Right lobe of liver (tissue), 6 donors: ENCODE data around the gene CALHM6. TPM values are rescaled to one million over a fixed set of nuclear protein-coding genes. Genes with fewer than 3 reads are reported as not detected.

Experiments used
- ATAC-seq, 4 donors: fragments of 200-7000 bp; cut with Tn5 transposase; one replicate each; pipeline ENCODE4 v1.9.1; 2020; ENCODE audit warnings: mild to moderate bottlenecking in 4 of 4, moderate library complexity in 4 of 4
- DNase-seq, 3 donors: peaks; one replicate each; pipeline ENCODE4 v3.0.0-alpha.2; 2020
- H3K27ac ChIP-seq, 3 donors: fragments of 200-600 bp; one replicate each; pipeline ENCODE4 v1.8.0; 2022
- H3K27me3 ChIP-seq, 2 donors: fragments of 200-600 bp; one replicate each; pipeline ENCODE4 v1.8.0; 2022
- H3K36me3 ChIP-seq, 4 donors: fragments of 200-600 bp; sonication (generic) in 1 of 4; one replicate each; pipeline versions ENCODE4 v1.5.1 to v1.8.0; 2017 to 2022; ENCODE audit warnings: control low read depth in 1 of 4
- H3K4me1 ChIP-seq, 4 donors: fragments of 200-600 bp; sonication (generic) in 1 of 4; one replicate each; pipeline versions ENCODE4 v1.5.1 to v1.8.0; 2017 to 2022; ENCODE audit warnings: control low read depth in 1 of 4
- H3K4me3 ChIP-seq, 3 donors: fragments of 200-600 bp; one replicate each; pipeline ENCODE4 v1.8.0; 2022
- H3K9me3 ChIP-seq, 4 donors: fragments of 200-600 bp; sonication (generic) in 1 of 4; one replicate each; pipeline versions ENCODE4 v1.5.1 to v1.8.0; 2017 to 2022; ENCODE audit warnings: control low read depth in 1 of 4
- CTCF ChIP-seq, 4 donors: fragments of 200-600 bp in 3 of 4; fragments of 450-650 bp in 1 of 4; IDR thresholded peaks; one replicate each; pipeline versions ENCODE4 v1.5.1 to v1.8.0; 2016 to 2022; ENCODE audit warnings: antibody characterized with exemption in 4 of 4, mild to moderate bottlenecking in 2 of 4
- POLR2A ChIP-seq: fragments of 450-650 bp; IDR thresholded peaks from one replicate; pipeline ENCODE4 v1.6.1; 2017; ENCODE audit warnings: antibody characterized with exemption, mild to moderate bottlenecking
- WGBS: methylation state at CpG from one replicate; pipeline ENCODE4 v1.1.6; 2018; ENCODE audit warnings: low coverage, low lambda C conversion rate; ENCODE audit not compliant: insufficient coverage; ENCODE audit errors: missing lambda C conversion rate; 5-methylcytosine and 5-hydroxymethylcytosine counted together
- intact Hi-C, 2 donors: fragments of 100-400 bp; cut with DNase I; formaldehyde crosslinking; loops; one replicate each; pipeline versions ENCODE4 v1.11.2 to v1.14.1; 2022
- total RNA-seq, 6 experiments: library from RNA; depleted of rRNA in 2 of 6; stranded (reverse); fragments of >200 nt in 2 of 6; fragmentation: NEBNext Ultra II Directional in 3 of 6; extraction: Animal tissue kit (Norgen Biotek cat#: 25700) in 3 of 6; gene quantifications; one replicate each; pipeline versions ENCODE4 v1.1.0 to v1.2.4, GENCODE V29; 2016 to 2023
- donor health status: DM: no; HTN: yes; CAD: no.
- donor health status: DM: no; HTN: no; CAD: no.
- donor health status: DM: no; HTN: no; CAD: no.
- donor health status: DM: no; HTN: yes; CAD: no.
- donor health status: DM: no; HTN: yes; CAD: no.

The CALHM6 gene
- total RNA-seq, 6 experiments from 2014 or later, result 1.4 to 7.8 (median 3.5) TPM

- no peak for TF ChIP-seq POLR2A
- TF ChIP-seq CTCF (IDR thresholded peaks at IDR 0.05), result no peak
- Histone ChIP-seq H3K27me3 (no peaks in the 10 kb centered on the region), H3K4me3 (no peak overlapping the region), H3K4me1 (no peaks in the 10 kb centered on the region), H3K9me3 (no peaks in the 10 kb centered on the region), H3K36me3 (no peaks in the 10 kb centered on the region), H3K27ac (no peak overlapping the region)
- ATAC-seq (peak; percentile 51 to 78 (median 56)), DNase-seq (no peak)
- intact Hi-C loops, result no loop called here
- 56% methylated on average over 5 of the region's 5 CpGs for WGBS
These were observed 15.0 kb downstream of the CALHM6 start for GRCh38 chr6:116476002-116476678.

- Histone ChIP-seq H3K4me3 (no peak overlapping the region), H3K27ac (no peak overlapping the region), H3K36me3 (no peaks in the 10 kb centered on the region), H3K9me3 (no peaks in the 10 kb centered on the region), H3K27me3 (no peaks in the 10 kb centered on the region), H3K4me1 (no peaks in the 10 kb centered on the region)
- intact Hi-C loops, result no loop called here
- WGBS, result 67% methylated on average over 1 of the region's 1 CpG
- ATAC-seq (no peak), DNase-seq (no peak)
- no peak for TF ChIP-seq CTCF (IDR thresholded peaks at IDR 0.05)
- TF ChIP-seq POLR2A, result no peak
These were observed 21.6 kb downstream of the CALHM6 start for GRCh38 chr6:116482780-116483179.

GRCh38 chr6:116483616-116484015 lies 22.4 kb downstream of the CALHM6 start:
- DNase-seq (no peak), ATAC-seq (no peak)
- 58% methylated on average over 2 of the region's 2 CpGs for WGBS

GRCh38 chr6:116485559-116486184 lies 24.5 kb downstream of the CALHM6 start:
- DNase-seq (no peak), ATAC-seq (no peak)
- no peaks in the 10 kb centered on the region for H3K4me1 ChIP-seq
- H3K4me3 ChIP-seq, result no peak overlapping the region
- no peak for TF ChIP-seq POLR2A
- TF ChIP-seq CTCF (IDR thresholded peaks at IDR 0.05), result no peak
- no peaks in the 10 kb centered on the region for H3K9me3 ChIP-seq
- no peaks in the 10 kb centered on the region for H3K36me3 ChIP-seq
- H3K27me3 ChIP-seq, result no peaks in the 10 kb centered on the region
- 71% methylated on average over 5 of the region's 5 CpGs for WGBS
- H3K27ac ChIP-seq, result no peak overlapping the region
- intact Hi-C loops, result no loop called here

More at GRCh38 chr6:116483616-116484015, 22.4 kb downstream of the CALHM6 start:
- Histone ChIP-seq H3K27ac (no peak overlapping the region), H3K4me1 (no peaks in the 10 kb centered on the region), H3K27me3 (no peaks in the 10 kb centered on the region), H3K36me3 (no peaks in the 10 kb centered on the region), H3K4me3 (no peak overlapping the region), H3K9me3 (no peaks in the 10 kb centered on the region)
- TF ChIP-seq CTCF (IDR thresholded peaks at IDR 0.05) (no peak), POLR2A (no peak)
- intact Hi-C loops, result no loop called here
